Lower leg skin (tissue), 4 donors: ENCODE results near the gene EIF4EBP3. TPM values are rescaled to one million over a fixed set of nuclear protein-coding genes. Genes with fewer than 3 reads are reported as not detected.
A peak's percentile ranks its signal among the peaks of the same experiment; 100 is the strongest.

Experiments
- DNase-seq, 2 donors: peaks; one replicate each; pipeline ENCODE4 v3.0.0-alpha.2; 2019; ENCODE audit warnings: low spot score in 2 of 2
- H3K4me3 ChIP-seq: fragments of 200-600 bp; sonication (generic); 2 replicates; pipeline ENCODE4 v1.5.1; 2017; ENCODE audit warnings: mild to moderate bottlenecking, low read depth; ENCODE audit not compliant: poor library complexity, severe bottlenecking
- POLR2A ChIP-seq, 2 donors: fragments of 450-650 bp; IDR thresholded peaks; one replicate each; pipeline ENCODE4 v1.6.1; 2016 to 2017; ENCODE audit warnings: antibody characterized with exemption in 2 of 2, mild to moderate bottlenecking in 1 of 2, moderate library complexity in 1 of 2
- WGBS, 2 donors: methylation state at CpG; one replicate each; pipeline ENCODE4 v1.1.5; 2018; 5-methylcytosine and 5-hydroxymethylcytosine counted together
- intact Hi-C: fragments of 100-400 bp; cut with DNase I; formaldehyde crosslinking; loops from one replicate; pipeline ENCODE4 v1.15.0; 2023; ENCODE audit warnings: low total_unique reads
- total RNA-seq, 4 donors: library from RNA; depleted of rRNA; stranded (reverse); fragments of >200 nt; gene quantifications; one replicate each; pipeline ENCODE4 v1.1.0, GENCODE V29; 2016
- TF ChIP-seq, protein P1 (sequence below), 3 donors: fragments of 450-650 bp; IDR thresholded peaks; one replicate each; pipeline ENCODE4 v1.5.1; 2016; ENCODE audit warnings: antibody characterized with exemption in 3 of 3, mild to moderate bottlenecking in 3 of 3, moderate library complexity in 2 of 3

The EIF4EBP3 gene
- 10 to 100 TPM; 19.2 to 32.1 (median 27.2) TPM for total RNA-seq

DNA sequence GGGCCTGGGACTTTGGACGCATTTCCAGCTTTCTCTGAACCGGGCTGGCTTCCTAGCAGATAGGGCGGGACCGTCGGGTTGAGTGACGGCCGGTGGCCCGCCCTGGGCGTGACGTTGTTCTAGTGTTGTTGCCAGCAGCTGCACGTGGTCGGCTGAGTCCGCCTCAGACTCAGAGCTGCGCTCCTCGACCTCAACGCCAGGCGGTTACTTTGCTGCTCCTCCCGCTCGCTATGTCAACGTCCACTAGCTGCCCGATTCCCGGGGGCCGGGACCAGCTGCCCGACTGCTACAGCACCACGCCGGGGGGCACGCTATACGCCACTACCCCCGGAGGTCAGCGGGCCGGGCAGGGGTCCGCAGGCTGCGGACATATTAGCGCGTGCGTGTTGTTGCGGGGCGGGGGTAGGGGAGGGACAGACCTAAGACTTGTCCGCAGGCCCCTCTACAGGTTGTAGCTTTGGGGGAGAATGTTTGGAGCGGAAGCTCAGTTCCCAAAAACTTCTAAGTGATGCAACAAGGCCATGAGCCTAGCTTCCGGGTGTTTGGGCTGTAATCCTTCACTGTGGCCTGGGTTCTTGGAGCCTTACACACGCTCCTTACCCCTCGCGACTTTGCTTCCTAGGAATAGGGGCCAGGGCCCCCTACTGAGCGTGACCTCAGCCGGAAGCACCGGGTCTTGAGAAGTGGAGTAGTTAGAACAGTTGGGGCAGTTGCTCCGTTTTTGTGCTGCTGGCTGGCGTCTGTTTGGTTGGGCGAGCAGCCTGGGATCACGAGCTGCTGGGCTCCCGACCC is at the start of gene EIF4EBP3:
Gene EIF4EBP3, plus strand, starts transcription at position 155 of the 792 bp plus-strand sequence. Its CDS starts 76 bp downstream, at position 231.
- WGBS, 2 donors: 2% methylated on average over 18 to 51 of the region's 52 CpGs
- H3K4me3 ChIP-seq: peak within 1 kb of the TSS; percentile 47
- peak; percentile 97 to 99 for DNase-seq
- intact Hi-C loops: loop anchor here (10.0 kb wide), 1 partner anchor 163 kb away; no protein-coding TSS in a partner anchor
- TF ChIP-seq, protein P1, sequence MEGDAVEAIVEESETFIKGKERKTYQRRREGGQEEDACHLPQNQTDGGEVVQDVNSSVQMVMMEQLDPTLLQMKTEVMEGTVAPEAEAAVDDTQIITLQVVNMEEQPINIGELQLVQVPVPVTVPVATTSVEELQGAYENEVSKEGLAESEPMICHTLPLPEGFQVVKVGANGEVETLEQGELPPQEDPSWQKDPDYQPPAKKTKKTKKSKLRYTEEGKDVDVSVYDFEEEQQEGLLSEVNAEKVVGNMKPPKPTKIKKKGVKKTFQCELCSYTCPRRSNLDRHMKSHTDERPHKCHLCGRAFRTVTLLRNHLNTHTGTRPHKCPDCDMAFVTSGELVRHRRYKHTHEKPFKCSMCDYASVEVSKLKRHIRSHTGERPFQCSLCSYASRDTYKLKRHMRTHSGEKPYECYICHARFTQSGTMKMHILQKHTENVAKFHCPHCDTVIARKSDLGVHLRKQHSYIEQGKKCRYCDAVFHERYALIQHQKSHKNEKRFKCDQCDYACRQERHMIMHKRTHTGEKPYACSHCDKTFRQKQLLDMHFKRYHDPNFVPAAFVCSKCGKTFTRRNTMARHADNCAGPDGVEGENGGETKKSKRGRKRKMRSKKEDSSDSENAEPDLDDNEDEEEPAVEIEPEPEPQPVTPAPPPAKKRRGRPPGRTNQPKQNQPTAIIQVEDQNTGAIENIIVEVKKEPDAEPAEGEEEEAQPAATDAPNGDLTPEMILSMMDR (IDR thresholded peaks at IDR 0.05): peak in 1 of 3 donors; percentile 94
- peak in 1 of 2 donors; percentile 47 for TF ChIP-seq POLR2A (IDR thresholded peaks at IDR 0.05)

DNA sequence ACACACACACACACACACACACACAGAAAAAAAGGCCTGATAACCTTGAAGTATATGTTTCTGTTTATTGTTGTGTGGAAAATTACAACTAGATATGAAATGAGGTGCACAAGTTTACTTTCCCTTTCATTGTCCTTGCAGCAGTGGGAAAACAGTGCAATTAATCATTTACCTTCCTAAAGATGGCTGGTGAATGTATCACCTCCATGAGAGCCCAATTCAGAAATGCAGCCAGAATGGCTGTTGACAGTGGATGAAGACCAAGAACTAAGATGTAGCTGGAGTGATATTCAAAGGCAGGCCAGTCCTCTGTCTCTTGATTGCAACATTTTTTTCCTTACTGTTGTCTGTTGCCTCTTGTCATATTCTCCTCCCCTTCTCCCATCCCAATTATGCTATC is 49.6 kb upstream of the EIF4EBP3 start:
- intact Hi-C loops: no loop called here
- no peak for DNase-seq
- no peak overlapping the region for H3K4me3 ChIP-seq
- TF ChIP-seq, protein P1 (IDR thresholded peaks at IDR 0.05): no peak
- TF ChIP-seq POLR2A (IDR thresholded peaks at IDR 0.05): no peak

DNA sequence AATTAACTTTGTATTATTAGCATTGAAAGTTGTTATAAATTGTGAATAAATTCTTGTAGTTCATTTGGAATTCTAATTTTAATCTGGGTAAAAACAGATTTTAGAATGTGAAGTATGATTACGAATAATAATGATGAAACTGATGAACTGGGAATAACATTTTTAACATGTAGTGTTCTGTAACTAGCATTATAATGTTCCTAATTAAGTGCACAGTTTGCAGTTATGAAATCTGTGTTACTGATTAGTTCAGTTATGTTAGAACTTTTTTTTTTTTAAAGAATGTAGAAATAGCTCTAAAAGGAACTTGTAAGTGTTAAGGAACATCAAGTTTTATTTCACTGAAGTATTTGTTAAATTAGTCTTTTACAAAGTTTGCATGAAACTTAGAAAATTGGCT is 48.9 kb upstream of the EIF4EBP3 start:
- intact Hi-C loops: no loop called here
- no peak for DNase-seq
- WGBS, 2 donors: 84 to 85% methylated on average over 1 of the region's 1 CpG
- H3K4me3 ChIP-seq: no peak overlapping the region
- TF ChIP-seq, protein P1 (IDR thresholded peaks at IDR 0.05): no peak
- TF ChIP-seq POLR2A (IDR thresholded peaks at IDR 0.05): no peak

DNA sequence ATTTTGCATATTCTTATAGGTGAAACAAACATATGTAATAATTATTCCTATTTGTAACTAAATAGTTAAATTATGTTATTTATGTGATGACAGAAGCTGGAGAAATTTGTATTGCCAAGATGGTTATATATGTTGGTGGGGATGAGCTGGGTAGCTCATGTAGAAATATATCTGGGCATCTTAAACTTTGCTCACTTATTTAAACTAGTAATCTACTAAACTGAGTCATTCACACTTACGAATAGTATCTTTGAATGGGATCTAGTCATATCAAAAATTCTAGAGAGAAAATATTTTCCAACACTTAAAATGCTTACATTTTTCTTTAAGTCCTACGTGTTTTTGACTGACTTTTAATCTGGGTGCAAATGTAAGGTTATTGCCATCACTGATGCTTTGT is 44.6 kb upstream of the EIF4EBP3 start:
- no peak for DNase-seq
- intact Hi-C loops: no loop called here
- TF ChIP-seq, protein P1 (IDR thresholded peaks at IDR 0.05): no peak
- no peak for TF ChIP-seq POLR2A (IDR thresholded peaks at IDR 0.05)
- WGBS, 2 donors: 94 to 97% methylated on average over 2 of the region's 2 CpGs
- no peak overlapping the region for H3K4me3 ChIP-seq

- 89 to 90% methylated on average over 4 of the region's 4 CpGs for WGBS, 2 donors
- no peak for DNase-seq
- intact Hi-C loops: no loop called here
- H3K4me3 ChIP-seq: no peak overlapping the region
- TF ChIP-seq, protein P1 (IDR thresholded peaks at IDR 0.05): no peak
- TF ChIP-seq POLR2A (IDR thresholded peaks at IDR 0.05): no peak
Measured at GRCh38 chr5:140509898-140510297, 37.6 kb upstream of the EIF4EBP3 start.
